ENCODE data around the gene ZC3H6. TPM values are rescaled to one million over a fixed set of nuclear protein-coding genes. Genes with fewer than 3 reads are reported as not detected.

ZC3H6 gene, protein sequence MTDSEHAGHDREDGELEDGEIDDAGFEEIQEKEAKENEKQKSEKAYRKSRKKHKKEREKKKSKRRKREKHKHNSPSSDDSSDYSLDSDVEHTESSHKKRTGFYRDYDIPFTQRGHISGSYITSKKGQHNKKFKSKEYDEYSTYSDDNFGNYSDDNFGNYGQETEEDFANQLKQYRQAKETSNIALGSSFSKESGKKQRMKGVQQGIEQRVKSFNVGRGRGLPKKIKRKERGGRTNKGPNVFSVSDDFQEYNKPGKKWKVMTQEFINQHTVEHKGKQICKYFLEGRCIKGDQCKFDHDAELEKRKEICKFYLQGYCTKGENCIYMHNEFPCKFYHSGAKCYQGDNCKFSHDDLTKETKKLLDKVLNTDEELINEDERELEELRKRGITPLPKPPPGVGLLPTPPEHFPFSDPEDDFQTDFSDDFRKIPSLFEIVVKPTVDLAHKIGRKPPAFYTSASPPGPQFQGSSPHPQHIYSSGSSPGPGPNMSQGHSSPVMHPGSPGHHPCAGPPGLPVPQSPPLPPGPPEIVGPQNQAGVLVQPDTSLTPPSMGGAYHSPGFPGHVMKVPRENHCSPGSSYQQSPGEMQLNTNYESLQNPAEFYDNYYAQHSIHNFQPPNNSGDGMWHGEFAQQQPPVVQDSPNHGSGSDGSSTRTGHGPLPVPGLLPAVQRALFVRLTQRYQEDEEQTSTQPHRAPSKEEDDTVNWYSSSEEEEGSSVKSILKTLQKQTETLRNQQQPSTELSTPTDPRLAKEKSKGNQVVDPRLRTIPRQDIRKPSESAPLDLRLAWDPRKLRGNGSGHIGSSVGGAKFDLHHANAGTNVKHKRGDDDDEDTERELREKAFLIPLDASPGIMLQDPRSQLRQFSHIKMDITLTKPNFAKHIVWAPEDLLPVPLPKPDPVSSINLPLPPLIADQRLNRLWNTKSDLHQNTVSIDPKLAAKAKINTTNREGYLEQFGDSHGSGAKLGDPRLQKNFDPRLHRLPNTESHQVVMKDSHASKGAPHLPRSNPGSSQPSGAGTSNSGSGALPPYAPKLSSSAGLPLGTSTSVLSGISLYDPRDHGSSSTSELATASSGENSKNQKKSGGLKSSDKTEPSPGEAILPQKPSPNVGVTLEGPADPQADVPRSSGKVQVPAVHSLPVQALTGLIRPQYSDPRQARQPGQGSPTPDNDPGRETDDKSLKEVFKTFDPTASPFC
- total RNA-seq = 9.7 TPM

GRCh38 chr2:112275311-112275886 is at the start of gene ZC3H6:
TSS of gene ZC3H6 (plus strand) at chr2:112275597. CDS start at chr2:112275995, 398 bp downstream.
- DNase-seq = peak; percentile 98

GRCh38 chr2:112229348-112229747 is 46.0 kb upstream of the ZC3H6 start:
- no peak for DNase-seq

- DNase-seq = no peak
Measured at GRCh38 chr2:112230371-112230770, 45.0 kb upstream of the ZC3H6 start.

DNA sequence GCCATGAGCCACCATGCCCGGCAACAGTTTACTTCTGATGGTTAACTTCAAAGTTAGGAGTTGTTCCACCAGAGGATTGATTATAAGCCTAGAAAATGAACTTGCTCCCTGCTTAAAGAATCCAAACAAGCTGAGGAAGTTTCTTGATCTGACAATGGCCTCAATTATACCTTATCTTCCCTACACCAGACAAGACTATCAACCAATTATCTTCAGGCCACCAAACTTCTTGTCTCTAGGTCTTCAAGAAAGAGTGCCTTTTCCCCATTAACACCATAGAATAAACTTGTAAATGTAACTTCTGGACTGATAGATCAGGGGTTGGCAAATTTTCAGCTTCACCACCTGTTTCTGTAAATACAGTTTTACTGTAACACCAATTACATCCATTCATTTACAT is 35.5 kb upstream of the ZC3H6 start:
- no peak for DNase-seq

DNA sequence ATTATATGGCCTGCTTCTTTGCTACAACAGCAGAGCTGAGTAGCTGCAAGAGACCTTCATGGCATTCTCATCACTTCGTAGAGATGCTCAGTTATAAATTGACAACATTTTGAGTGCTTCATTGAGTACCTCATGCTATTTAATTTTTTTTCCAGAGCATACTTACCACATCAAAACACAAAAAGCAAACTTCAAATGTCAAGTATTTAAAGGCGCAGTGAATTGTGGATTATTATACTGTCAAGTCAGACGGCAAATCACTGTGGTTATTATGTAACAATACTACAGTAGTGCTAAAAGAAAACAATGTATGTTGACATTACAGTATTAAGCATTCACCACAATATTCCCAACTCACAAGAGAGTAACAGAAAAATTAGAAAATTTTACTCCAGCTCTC is 33.0 kb upstream of the ZC3H6 start:
- no peak for DNase-seq

GRCh38 chr2:112243233-112243632 is 32.2 kb upstream of the ZC3H6 start:
- no peak for DNase-seq

GRCh38 chr2:112244854-112245253 is 30.5 kb upstream of the ZC3H6 start:
- no peak for DNase-seq

DNA sequence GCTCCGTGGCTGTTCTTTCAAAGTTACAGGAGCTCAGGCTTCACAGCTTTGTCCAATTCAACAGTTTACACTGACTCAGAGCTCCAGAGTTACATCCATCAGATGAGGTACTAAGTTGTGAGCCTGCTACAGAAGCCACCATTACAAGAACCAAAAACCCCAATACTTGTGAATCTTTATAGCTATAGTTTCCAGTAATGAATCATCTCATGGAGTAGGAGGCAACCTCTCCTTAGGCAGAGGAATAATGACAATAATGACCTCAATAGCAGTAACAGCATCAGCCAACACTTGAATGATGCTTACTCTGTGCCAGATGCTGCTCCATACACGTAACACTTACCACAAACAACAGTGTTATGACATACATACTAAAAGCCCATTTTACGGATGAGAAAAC is 24.1 kb upstream of the ZC3H6 start:
- DNase-seq = no peak

- no peak for DNase-seq
Measured at GRCh38 chr2:112253261-112253815, 22.1 kb upstream of the ZC3H6 start.

DNA sequence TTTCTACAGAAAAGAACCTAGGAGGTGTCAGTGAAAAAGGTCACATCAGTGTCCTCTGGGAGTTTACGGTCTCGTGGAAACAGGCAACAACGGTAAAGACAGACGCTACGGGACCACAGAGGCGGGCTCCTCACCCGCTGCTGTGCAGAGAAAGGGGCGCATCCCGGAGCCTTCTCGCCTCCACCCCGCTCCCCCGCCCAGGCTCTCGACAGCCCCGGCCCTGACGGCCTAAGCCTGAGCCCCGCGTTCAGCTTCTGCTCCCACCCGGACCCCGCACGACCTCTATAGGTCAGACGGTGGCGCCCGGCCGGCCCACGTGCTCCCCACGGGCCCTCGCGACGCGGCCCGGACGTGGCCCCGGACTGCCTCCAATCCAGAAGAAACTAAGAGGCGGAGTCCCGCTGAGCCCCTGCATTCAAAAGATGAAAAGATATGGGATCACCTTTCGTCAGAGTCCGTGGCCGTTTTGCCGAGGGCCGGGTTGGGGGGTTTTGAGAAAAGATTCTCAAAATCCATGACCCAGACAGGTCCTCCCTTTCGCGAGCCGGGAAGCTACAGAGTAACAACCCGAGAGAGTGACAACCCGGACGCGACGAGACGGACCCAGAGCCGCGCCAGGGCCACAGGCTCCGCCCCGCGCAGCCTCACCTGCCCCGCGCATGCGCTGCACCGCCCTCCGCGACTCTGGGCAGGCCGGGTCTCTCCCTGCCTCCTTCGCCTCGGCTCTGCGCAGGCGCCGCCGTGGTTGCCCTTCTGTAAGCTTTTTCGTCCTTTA is 20.7 kb upstream of the ZC3H6 start, which contains the start of gene ZC3H8:
Gene ZC3H8 (minus strand): TSS at position 577 of the 775 bp plus-strand sequence. CDS start 61 bp downstream, at position 516.
- DNase-seq = peak; percentile 87

- DNase-seq = no peak
Measured at GRCh38 chr2:112255875-112256274, 19.5 kb upstream of the ZC3H6 start.

GRCh38 chr2:112256654-112257053 is 18.7 kb upstream of the ZC3H6 start:
- no peak for DNase-seq

GRCh38 chr2:112257575-112257974 is 17.8 kb upstream of the ZC3H6 start:
- DNase-seq = no peak

GRCh38 chr2:112259509-112260294 is 15.7 kb upstream of the ZC3H6 start:
- peak; percentile 85 for DNase-seq

DNA sequence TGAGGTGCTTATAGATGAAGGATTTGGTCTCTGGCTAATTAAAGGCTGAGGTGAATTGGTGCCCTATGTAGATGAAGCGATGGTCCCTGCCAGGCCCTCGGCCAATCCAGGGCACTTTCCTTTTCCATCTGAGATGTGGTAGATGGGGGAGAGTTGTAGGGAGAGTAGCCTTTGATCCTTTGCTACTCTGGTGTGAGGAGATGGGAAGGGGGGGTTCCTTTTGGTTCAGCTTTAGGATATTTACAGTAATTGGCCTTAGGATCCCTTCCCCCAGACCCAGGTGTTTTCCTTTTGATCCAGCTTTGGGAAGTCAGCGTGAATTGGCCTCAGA is 15.1 kb upstream of the ZC3H6 start:
- no peak for DNase-seq

DNA sequence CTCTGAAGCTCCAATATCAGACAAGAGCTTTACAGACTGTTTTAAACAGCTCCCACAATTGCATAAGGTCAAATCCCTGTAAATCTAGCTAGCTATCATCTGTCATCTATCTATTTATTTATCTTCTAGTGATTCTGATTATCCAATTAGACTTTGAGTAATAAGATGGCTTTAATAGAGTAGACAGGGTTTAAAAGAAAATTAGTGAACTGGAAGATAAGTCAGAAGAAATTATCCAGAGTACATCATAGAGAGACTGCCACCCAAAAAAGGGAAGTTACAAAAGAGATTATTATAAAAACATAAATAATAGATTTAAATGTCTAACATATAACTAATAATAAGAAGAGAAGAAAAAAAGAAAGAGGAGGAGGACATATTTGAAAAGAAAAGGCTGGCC is 12.5 kb upstream of the ZC3H6 start:
- DNase-seq = no peak

DNA sequence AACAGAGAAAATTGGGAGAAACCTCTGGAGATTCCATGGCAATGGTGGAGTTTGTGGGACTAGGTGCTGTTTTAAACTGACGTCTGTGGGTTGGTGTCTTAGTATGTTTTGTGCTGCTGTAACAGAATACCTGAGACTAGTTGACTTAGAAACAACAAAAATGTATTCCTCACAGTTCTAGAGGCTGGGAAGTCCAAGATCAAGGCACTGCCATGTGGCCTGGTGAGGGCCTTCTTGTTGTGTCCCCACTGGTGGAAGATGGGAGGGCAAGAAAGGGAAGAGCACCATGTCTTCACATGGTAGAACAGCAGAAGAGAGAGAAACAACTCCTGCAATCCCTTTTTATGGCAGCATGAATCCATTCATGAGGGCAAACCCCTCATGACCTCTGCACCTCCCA is 6.8 kb upstream of the ZC3H6 start:
- no peak for DNase-seq

- no peak for DNase-seq
Measured at GRCh38 chr2:112272669-112273068, 2.7 kb upstream of the ZC3H6 start.

DNA sequence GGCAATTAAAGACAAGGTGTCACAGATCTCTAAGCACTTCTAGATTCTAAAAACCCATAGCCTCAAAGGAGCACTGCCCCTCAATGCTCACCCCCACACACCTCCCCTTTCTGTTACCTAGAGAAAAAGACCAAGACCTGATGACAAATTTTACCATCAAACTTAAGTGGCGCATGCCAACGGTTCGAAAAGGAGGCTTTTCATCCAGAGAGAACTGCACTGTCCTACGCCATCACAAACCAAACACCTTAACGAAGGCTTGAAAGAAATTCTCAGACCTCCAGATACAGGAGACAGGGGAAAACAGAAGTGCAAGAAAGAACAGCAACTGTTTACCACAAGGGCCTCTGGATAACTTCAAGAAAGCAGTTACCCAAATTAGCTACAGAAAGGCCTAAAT is 2.0 kb upstream of the ZC3H6 start:
- no peak for DNase-seq
